ENCODE measurements around the gene PM20D1. TPM values are rescaled to one million over a fixed set of nuclear protein-coding genes. Genes with fewer than 3 reads are reported as not detected.

Gene PM20D1
- total and polyA plus RNA-seq, 4 experiments from 2014 or later = 1.4 to 1.9 (median 1.8) TPM

GRCh38 chr1:205812271-205812877 is 37.6 kb downstream of the PM20D1 start:
- Mint-ChIP-seq H3K27me3 (no peaks in the 10 kb centered on the region), H3K36me3 (peaks cover 9 to 34% of the 10 kb centered on the region in 2 donors), H3K4me1 (peaks cover 38 to 64% (median 54%) of the 10 kb centered on the region in 4 donors), H3K27ac (peak overlapping the region; percentile 82 to 95 (median 93)), H3K4me3 (peak overlapping the region; percentile 89 to 93 (median 91)), H3K9me3 (no peaks in the 10 kb centered on the region)
- peaks cover 56% of the 10 kb centered on the region for H3K4me1 ChIP-seq (ENCODE audit: insufficient read depth, low read length)
- H3K27ac ChIP-seq (ENCODE audit: low read depth, low read length) = peak overlapping the region; percentile 69
- peak overlapping the region; percentile 63 to 71 for H3K4me3 ChIP-seq (ENCODE audit: low read length in 2 of 2)
- no peaks in the 10 kb centered on the region for H3K27me3 ChIP-seq (ENCODE audit: insufficient read depth, low read length)
- peak in 1 of 5 donors; percentile 19 for DNase-seq
- ChIA-PET POLR2A (ENCODE audit: partially characterized antibody) (interaction anchor here (1.0 to 4.0 kb wide), 6 partner anchors 8 to 62 kb away, joined by 3 to 23 read pairs (median 6); partner anchors contain the start of genes NUCKS1, PM20D1 and RAB29), CTCF (ENCODE audit: partially characterized antibody) (interaction anchor here (0.8 to 3.1 kb wide), 2 partner anchors 165 kb away, joined by 3 to 9 read pairs; no protein-coding TSS in a partner anchor)
- H3K9me3 ChIP-seq (ENCODE audit: control insufficient read depth in 1 of 2, low read length in 2 of 2) = no peaks in the 10 kb centered on the region
- no peaks in the 10 kb centered on the region for H3K36me3 ChIP-seq (ENCODE audit: insufficient read depth, low read length)
- intact Hi-C loops (cut with micrococcal nuclease) = no loop called here

- intact Hi-C loops (cut with micrococcal nuclease) = no loop called here
- Histone ChIP-seq H3K4me1 (ENCODE audit: insufficient read depth, low read length) (peaks cover 62% of the 10 kb centered on the region), H3K36me3 (ENCODE audit: insufficient read depth, low read length) (no peaks in the 10 kb centered on the region)
Measured at GRCh38 chr1:205811660-205812059, 38.3 kb downstream of the PM20D1 start.

GRCh38 chr1:205810448-205811157 is 39.3 kb downstream of the PM20D1 start:
- no peak overlapping the region for H3K27ac ChIP-seq (ENCODE audit: low read depth, low read length)
- Mint-ChIP-seq H3K36me3 (peaks cover 12 to 34% of the 10 kb centered on the region in 2 donors), H3K27me3 (no peaks in the 10 kb centered on the region), H3K27ac (peak overlapping the region in 5 of 7 donors; percentile 14 to 93 (median 69)), H3K4me3 (peak overlapping the region in 7 of 8 donors; percentile 39 to 93 (median 91)), H3K4me1 (peaks cover 52 to 82% (median 71%) of the 10 kb centered on the region in 4 donors), H3K9me3 (no peaks in the 10 kb centered on the region)
- H3K4me1 ChIP-seq (ENCODE audit: insufficient read depth, low read length) = peaks cover 73% of the 10 kb centered on the region
- H3K9me3 ChIP-seq (ENCODE audit: control insufficient read depth in 1 of 2, low read length in 2 of 2) = no peaks in the 10 kb centered on the region
- H3K4me3 ChIP-seq (ENCODE audit: low read length in 2 of 2) = no peak overlapping the region
- no peak for DNase-seq
- ChIA-PET POLR2A (ENCODE audit: partially characterized antibody) (interaction anchor here (0.7 to 4.0 kb wide), 4 partner anchors 18 to 61 kb away, joined by 3 to 23 read pairs (median 6); partner anchors contain the start of genes NUCKS1, PM20D1 and RAB29), CTCF (ENCODE audit: partially characterized antibody) (interaction anchor here (0.7 to 3.1 kb wide), 8 partner anchors 11 to 167 kb away, joined by 3 to 9 read pairs (median 4); partner anchors contain the start of genes PM20D1 and RAB29)
- intact Hi-C loops (cut with micrococcal nuclease) = no loop called here
- no peaks in the 10 kb centered on the region for H3K36me3 ChIP-seq (ENCODE audit: insufficient read depth, low read length)
- no peaks in the 10 kb centered on the region for H3K27me3 ChIP-seq (ENCODE audit: insufficient read depth, low read length)

More at GRCh38 chr1:205811660-205812059, 38.3 kb downstream of the PM20D1 start:
- ChIA-PET POLR2A (ENCODE audit: partially characterized antibody) (interaction anchor here (1.8 to 4.0 kb wide), 3 partner anchors 37 to 62 kb away, joined by 5 to 23 read pairs (median 10); partner anchors contain the start of genes NUCKS1, PM20D1 and RAB29), CTCF (ENCODE audit: partially characterized antibody) (interaction anchor here (1.1 to 3.1 kb wide), 4 partner anchors 38 to 166 kb away, joined by 3 to 9 read pairs (median 4); partner anchors contain the start of gene PM20D1)
- Mint-ChIP-seq H3K4me1 (peaks cover 45 to 71% (median 61%) of the 10 kb centered on the region in 4 donors), H3K9me3 (no peaks in the 10 kb centered on the region), H3K36me3 (peaks cover 12 to 34% of the 10 kb centered on the region in 2 donors), H3K27ac (peak overlapping the region; percentile 82 to 95 (median 93)), H3K27me3 (no peaks in the 10 kb centered on the region), H3K4me3 (peak overlapping the region; percentile 89 to 93 (median 91))
- no peaks in the 10 kb centered on the region for H3K9me3 ChIP-seq (ENCODE audit: control insufficient read depth in 1 of 2, low read length in 2 of 2)
- peak overlapping the region; percentile 69 for H3K27ac ChIP-seq (ENCODE audit: low read depth, low read length)
- H3K4me3 ChIP-seq (ENCODE audit: low read length in 2 of 2) = peak overlapping the region in 1 of 2 donors; percentile 63
- no peak for DNase-seq
- no peaks in the 10 kb centered on the region for H3K27me3 ChIP-seq (ENCODE audit: insufficient read depth, low read length)

GRCh38 chr1:205809942-205810345 is 40.0 kb downstream of the PM20D1 start:
- peak overlapping the region in 1 of 7 donors; percentile 82 for H3K27ac Mint-ChIP-seq

GRCh38 chr1:205809469-205809868 is 40.5 kb downstream of the PM20D1 start:
- Histone ChIP-seq H3K9me3 (ENCODE audit: control insufficient read depth in 1 of 2, low read length in 2 of 2) (no peaks in the 10 kb centered on the region), H3K4me1 (ENCODE audit: insufficient read depth, low read length) (peaks cover 84% of the 10 kb centered on the region), H3K4me3 (ENCODE audit: low read length in 2 of 2) (no peak overlapping the region), H3K27me3 (ENCODE audit: insufficient read depth, low read length) (no peaks in the 10 kb centered on the region), H3K36me3 (ENCODE audit: insufficient read depth, low read length) (no peaks in the 10 kb centered on the region), H3K27ac (ENCODE audit: low read depth, low read length) (no peak overlapping the region)
- Mint-ChIP-seq H3K9me3 (no peaks in the 10 kb centered on the region), H3K4me1 (peaks cover 62 to 90% (median 80%) of the 10 kb centered on the region in 4 donors), H3K36me3 (peaks cover 14 to 35% of the 10 kb centered on the region in 2 donors), H3K27ac (peak overlapping the region in 4 of 7 donors; percentile 36 to 74 (median 56)), H3K27me3 (no peaks in the 10 kb centered on the region), H3K4me3 (peak overlapping the region in 5 of 8 donors; percentile 54 to 75 (median 63))
- ChIA-PET POLR2A (ENCODE audit: partially characterized antibody) (interaction anchor here (2.1 to 4.0 kb wide), 2 partner anchors 34 to 60 kb away, joined by 6 to 23 read pairs; partner anchors contain the start of genes NUCKS1 and RAB29), CTCF (ENCODE audit: partially characterized antibody) (interaction anchor here (1.8 to 3.1 kb wide), 2 partner anchors 15 to 168 kb away, joined by 4 to 9 read pairs; no protein-coding TSS in a partner anchor)
- intact Hi-C loops (cut with micrococcal nuclease) = no loop called here
- no peak for DNase-seq

More at GRCh38 chr1:205809942-205810345, 40.0 kb downstream of the PM20D1 start:
- peaks cover 58 to 87% (median 78%) of the 10 kb centered on the region in 4 donors for H3K4me1 Mint-ChIP-seq
- Histone ChIP-seq H3K27me3 (ENCODE audit: insufficient read depth, low read length) (no peaks in the 10 kb centered on the region), H3K9me3 (ENCODE audit: control insufficient read depth in 1 of 2, low read length in 2 of 2) (no peaks in the 10 kb centered on the region), H3K4me1 (ENCODE audit: insufficient read depth, low read length) (peaks cover 79% of the 10 kb centered on the region), H3K4me3 (ENCODE audit: low read length in 2 of 2) (no peak overlapping the region), H3K36me3 (ENCODE audit: insufficient read depth, low read length) (no peaks in the 10 kb centered on the region), H3K27ac (ENCODE audit: low read depth, low read length) (no peak overlapping the region)
- peak overlapping the region in 2 of 8 donors; percentile 75 to 91 for H3K4me3 Mint-ChIP-seq
- no peaks in the 10 kb centered on the region for H3K27me3 Mint-ChIP-seq
- no peaks in the 10 kb centered on the region for H3K9me3 Mint-ChIP-seq
- POLR2A ChIA-PET (ENCODE audit: partially characterized antibody) = interaction anchor here (2.1 to 4.0 kb wide), 2 partner anchors 35 to 60 kb away, joined by 6 to 23 read pairs; partner anchors contain the start of genes NUCKS1 and RAB29
- intact Hi-C loops (cut with micrococcal nuclease) = no loop called here
- CTCF ChIA-PET (ENCODE audit: partially characterized antibody) = interaction anchor here (1.3 to 3.1 kb wide), 3 partner anchors 16 to 167 kb away, joined by 3 to 9 read pairs (median 4); no protein-coding TSS in a partner anchor
- DNase-seq = no peak
- H3K36me3 Mint-ChIP-seq = peaks cover 12 to 34% of the 10 kb centered on the region in 2 donors

GRCh38 chr1:205805082-205805711 is 44.7 kb downstream of the PM20D1 start:
- Mint-ChIP-seq H3K36me3 (peaks cover 6 to 22% of the 10 kb centered on the region in 2 donors), H3K4me3 (peak overlapping the region in 7 of 8 donors; percentile 56 to 81 (median 76)), H3K9me3 (no peaks in the 10 kb centered on the region), H3K27ac (peak overlapping the region; percentile 28 to 88 (median 85)), H3K4me1 (peaks cover 45 to 81% (median 61%) of the 10 kb centered on the region in 4 donors), H3K27me3 (no peaks in the 10 kb centered on the region)
- ChIA-PET POLR2A (ENCODE audit: partially characterized antibody) (interaction anchor here (1.2 to 1.8 kb wide), 4 partner anchors 8 to 56 kb away, joined by 3 to 10 read pairs (median 4); partner anchors contain the start of genes NUCKS1, RAB29 and SLC41A1), CTCF (ENCODE audit: partially characterized antibody) (interaction anchor here (0.6 to 2.8 kb wide), 6 partner anchors 13 to 172 kb away, joined by 3 to 17 read pairs (median 4); no protein-coding TSS in a partner anchor)
- intact Hi-C loops (cut with micrococcal nuclease) = no loop called here
- Histone ChIP-seq H3K36me3 (ENCODE audit: insufficient read depth, low read length) (no peaks in the 10 kb centered on the region), H3K4me3 (ENCODE audit: low read length in 2 of 2) (no peak overlapping the region), H3K9me3 (ENCODE audit: control insufficient read depth in 1 of 2, low read length in 2 of 2) (no peaks in the 10 kb centered on the region), H3K27ac (ENCODE audit: low read depth, low read length) (peak overlapping the region; percentile 27), H3K27me3 (ENCODE audit: insufficient read depth, low read length) (no peaks in the 10 kb centered on the region), H3K4me1 (ENCODE audit: insufficient read depth, low read length) (peaks cover 55% of the 10 kb centered on the region)
- peak in 1 of 5 donors; percentile 15 for DNase-seq
